GM18520 (cell line): ENCODE data around the gene KIF26B.

Experiments used
- ATAC-seq: cut with Tn5 transposase; IDR thresholded peaks from one replicate; pipeline ENCODE4 v1.9.1; 2021; ENCODE audit not compliant: unreplicated experiment

Gene KIF26B

GRCh38 chr1:245207056-245207638 lies 52.4 kb downstream of the KIF26B start:
- ATAC-seq = no peak

GRCh38 chr1:245207801-245208200 lies 53.0 kb downstream of the KIF26B start:
- ATAC-seq = no peak

GRCh38 chr1:245209658-245210435 lies 55.1 kb downstream of the KIF26B start:
- ATAC-seq = no peak

- ATAC-seq = no peak
Observed at GRCh38 chr1:245211035-245211749, 56.4 kb downstream of the KIF26B start.

GRCh38 chr1:245211761-245212160 lies 57.0 kb downstream of the KIF26B start:
- no peak for ATAC-seq

GRCh38 chr1:245212221-245212710 lies 57.5 kb downstream of the KIF26B start:
- no peak for ATAC-seq

- no peak for ATAC-seq
Observed at GRCh38 chr1:245213066-245213831, 58.5 kb downstream of the KIF26B start.

GRCh38 chr1:245215071-245215470 lies 60.3 kb downstream of the KIF26B start:
- no peak for ATAC-seq

- ATAC-seq = no peak
Observed at GRCh38 chr1:245216366-245217115, 61.8 kb downstream of the KIF26B start.

GRCh38 chr1:245217853-245218608 lies 63.2 kb downstream of the KIF26B start:
- no peak for ATAC-seq

- no peak for ATAC-seq
Observed at GRCh38 chr1:245220381-245220985, 65.7 kb downstream of the KIF26B start.

GRCh38 chr1:245221805-245222204 lies 67.0 kb downstream of the KIF26B start:
- ATAC-seq = no peak

GRCh38 chr1:245222931-245223595 lies 68.3 kb downstream of the KIF26B start:
- no peak for ATAC-seq

GRCh38 chr1:245225322-245226202 lies 70.8 kb downstream of the KIF26B start:
- no peak for ATAC-seq

- ATAC-seq = no peak
Observed at GRCh38 chr1:245226203-245226499, 71.4 kb downstream of the KIF26B start.

- ATAC-seq = no peak
Observed at GRCh38 chr1:245229051-245229450, 74.3 kb downstream of the KIF26B start.

GRCh38 chr1:245232931-245233330 lies 78.1 kb downstream of the KIF26B start:
- no peak for ATAC-seq
